HG02678 (cell line): Measurements from ENCODE around the gene PCNA.

Experiments used
- ATAC-seq: cut with Tn5 transposase; IDR thresholded peaks from one replicate; pipeline ENCODE4 v1.9.1; 2021; ENCODE audit warnings: mild to moderate bottlenecking, moderate library complexity; ENCODE audit not compliant: unreplicated experiment

Gene PCNA

GRCh38 chr20:5143851-5144250 lies 24.1 kb upstream of the PCNA start:
- ATAC-seq = no peak

- ATAC-seq = no peak
Observed at GRCh38 chr20:5141615-5142014, 21.9 kb upstream of the PCNA start.

- no peak for ATAC-seq
Observed at GRCh38 chr20:5140195-5140594, 20.4 kb upstream of the PCNA start.

GRCh38 chr20:5136096-5136495 lies 16.3 kb upstream of the PCNA start:
- ATAC-seq = no peak

GRCh38 chr20:5135363-5136012 lies 15.7 kb upstream of the PCNA start:
- ATAC-seq = no peak

GRCh38 chr20:5133998-5134397 lies 14.2 kb upstream of the PCNA start:
- no peak for ATAC-seq

- no peak for ATAC-seq
Observed at GRCh38 chr20:5131502-5131901, 11.7 kb upstream of the PCNA start.

GRCh38 chr20:5128886-5129285 lies 9.1 kb upstream of the PCNA start:
- no peak for ATAC-seq

- ATAC-seq = no peak
Observed at GRCh38 chr20:5127859-5128424, 8.2 kb upstream of the PCNA start.

GRCh38 chr20:5127204-5127858 lies 7.6 kb upstream of the PCNA start:
- peak; percentile 27 for ATAC-seq

GRCh38 chr20:5126512-5127203 lies 6.9 kb upstream of the PCNA start, which contains the start of gene CDS2:
Gene CDS2 (plus strand): TSS chr20:5127008. CDS start chr20:5127093, 85 bp downstream.
- peak; percentile 91 for ATAC-seq

- ATAC-seq = no peak
Observed at GRCh38 chr20:5122873-5123260, 3.1 kb upstream of the PCNA start.

GRCh38 chr20:5120185-5120476 lies 373 bp upstream of the PCNA start:
- ATAC-seq = no peak

- ATAC-seq = no peak
Observed at GRCh38 chr20:5119143-5119434, 669 bp downstream of the PCNA start.

- ATAC-seq = no peak
Observed at GRCh38 chr20:5118220-5119142, 1.3 kb downstream of the PCNA start.

GRCh38 chr20:5116875-5117274 lies 2.9 kb downstream of the PCNA start:
- ATAC-seq = no peak

- no peak for ATAC-seq
Observed at GRCh38 chr20:5114403-5114802, 5.4 kb downstream of the PCNA start.

- no peak for ATAC-seq
Observed at GRCh38 chr20:5113615-5113986, 6.2 kb downstream of the PCNA start.

- no peak for ATAC-seq
Observed at GRCh38 chr20:5109276-5109675, 10.5 kb downstream of the PCNA start.

- no peak for ATAC-seq
Observed at GRCh38 chr20:5104479-5104878, 15.3 kb downstream of the PCNA start.

- ATAC-seq = no peak
Observed at GRCh38 chr20:5100684-5101347, 18.9 kb downstream of the PCNA start.
